ENCODE measurements around the gene ARHGDIB.

Gene ARHGDIB

GRCh38 chr12:14900521-14901227 lies 60.7 kb downstream of the ARHGDIB start:
- DNase-seq (ENCODE audit: low spot score) = no peak
- TF ChIP-seq, protein P1, sequence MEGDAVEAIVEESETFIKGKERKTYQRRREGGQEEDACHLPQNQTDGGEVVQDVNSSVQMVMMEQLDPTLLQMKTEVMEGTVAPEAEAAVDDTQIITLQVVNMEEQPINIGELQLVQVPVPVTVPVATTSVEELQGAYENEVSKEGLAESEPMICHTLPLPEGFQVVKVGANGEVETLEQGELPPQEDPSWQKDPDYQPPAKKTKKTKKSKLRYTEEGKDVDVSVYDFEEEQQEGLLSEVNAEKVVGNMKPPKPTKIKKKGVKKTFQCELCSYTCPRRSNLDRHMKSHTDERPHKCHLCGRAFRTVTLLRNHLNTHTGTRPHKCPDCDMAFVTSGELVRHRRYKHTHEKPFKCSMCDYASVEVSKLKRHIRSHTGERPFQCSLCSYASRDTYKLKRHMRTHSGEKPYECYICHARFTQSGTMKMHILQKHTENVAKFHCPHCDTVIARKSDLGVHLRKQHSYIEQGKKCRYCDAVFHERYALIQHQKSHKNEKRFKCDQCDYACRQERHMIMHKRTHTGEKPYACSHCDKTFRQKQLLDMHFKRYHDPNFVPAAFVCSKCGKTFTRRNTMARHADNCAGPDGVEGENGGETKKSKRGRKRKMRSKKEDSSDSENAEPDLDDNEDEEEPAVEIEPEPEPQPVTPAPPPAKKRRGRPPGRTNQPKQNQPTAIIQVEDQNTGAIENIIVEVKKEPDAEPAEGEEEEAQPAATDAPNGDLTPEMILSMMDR (IDR thresholded peaks at IDR 0.05; ENCODE audit: borderline replicate concordance, control extremely low read depth, extremely low read depth, insufficient read depth, missing control alignments) = no peak
- in situ Hi-C loops (cut with MboI; ENCODE audit: low sequenced_read_pairs, unreplicated experiment) = no loop called here

DNA sequence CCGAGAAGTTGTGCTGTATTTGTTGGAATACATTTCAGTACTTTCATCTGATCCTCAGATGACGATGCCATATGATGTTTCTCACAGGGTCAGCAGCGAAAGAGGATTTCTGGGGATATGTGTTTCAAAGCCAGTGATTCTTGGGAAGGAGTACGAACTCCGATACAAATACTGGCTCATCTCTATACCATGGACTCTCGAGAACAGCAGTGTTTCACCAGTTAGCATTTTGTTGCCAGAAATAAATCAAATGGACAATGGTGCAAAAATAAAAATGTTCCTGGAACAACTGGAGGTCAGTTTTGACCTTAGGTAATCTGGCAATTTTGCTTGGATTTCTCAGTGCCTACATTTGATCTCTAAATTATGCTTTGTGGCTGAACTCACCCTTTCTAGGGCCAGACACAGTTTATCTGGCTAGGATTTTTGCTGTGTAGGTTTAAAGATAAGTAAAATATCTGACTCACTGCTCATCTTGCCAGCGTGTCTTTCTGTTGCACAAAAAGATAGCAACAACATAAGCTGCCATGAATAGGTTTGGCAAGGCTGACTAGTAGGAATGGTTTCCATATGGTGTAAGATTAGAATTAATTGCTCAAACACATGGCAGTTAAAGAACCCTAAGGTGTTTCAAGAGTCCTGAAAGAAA lies 64.8 kb downstream of the ARHGDIB start:
- no peak for DNase-seq (ENCODE audit: low spot score)
- TF ChIP-seq, protein P1 (IDR thresholded peaks at IDR 0.05; ENCODE audit: borderline replicate concordance, control extremely low read depth, extremely low read depth, insufficient read depth, missing control alignments) = no peak
- in situ Hi-C loops (cut with MboI; ENCODE audit: low sequenced_read_pairs, unreplicated experiment) = no loop called here

DNA sequence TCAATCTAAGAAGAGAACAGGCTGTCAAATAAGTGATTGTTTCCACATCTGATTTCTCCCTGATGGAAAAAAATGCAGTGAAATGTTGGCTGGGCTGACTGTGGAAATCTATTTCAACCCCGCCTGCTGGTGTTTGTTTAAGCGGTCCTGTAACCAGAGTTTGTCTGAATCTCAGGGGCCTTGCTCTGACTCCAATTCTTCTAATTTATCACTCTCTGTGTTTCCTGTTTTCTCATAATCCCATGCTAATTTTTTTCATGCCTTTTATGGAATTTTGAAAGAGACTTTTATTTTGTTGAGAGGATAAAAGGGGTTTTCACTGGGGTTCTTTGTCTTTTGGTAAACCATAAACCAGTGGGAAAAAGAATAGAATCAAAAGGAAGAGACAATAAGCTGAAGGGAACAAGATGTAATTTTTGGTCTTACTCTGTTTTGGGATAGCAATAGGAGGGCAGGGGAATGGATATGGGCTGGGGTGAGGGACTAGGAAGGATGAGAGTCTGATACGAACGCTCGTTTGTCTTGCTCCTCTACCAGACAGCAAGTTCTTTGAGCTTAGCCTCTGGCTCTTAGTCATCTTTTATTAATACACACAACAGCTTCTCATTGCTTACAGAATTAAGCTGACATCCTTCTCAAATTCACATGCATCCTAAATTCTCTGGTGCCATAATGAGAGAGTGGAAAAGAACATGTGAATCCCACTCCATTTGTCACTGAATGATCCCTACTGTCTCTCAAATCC lies 67.7 kb downstream of the ARHGDIB start:
- DNase-seq (ENCODE audit: low spot score) = no peak
- in situ Hi-C loops (cut with MboI; ENCODE audit: low sequenced_read_pairs, unreplicated experiment) = no loop called here
- TF ChIP-seq, protein P1 (IDR thresholded peaks at IDR 0.05; ENCODE audit: borderline replicate concordance, control extremely low read depth, extremely low read depth, insufficient read depth, missing control alignments) = no peak

DNA sequence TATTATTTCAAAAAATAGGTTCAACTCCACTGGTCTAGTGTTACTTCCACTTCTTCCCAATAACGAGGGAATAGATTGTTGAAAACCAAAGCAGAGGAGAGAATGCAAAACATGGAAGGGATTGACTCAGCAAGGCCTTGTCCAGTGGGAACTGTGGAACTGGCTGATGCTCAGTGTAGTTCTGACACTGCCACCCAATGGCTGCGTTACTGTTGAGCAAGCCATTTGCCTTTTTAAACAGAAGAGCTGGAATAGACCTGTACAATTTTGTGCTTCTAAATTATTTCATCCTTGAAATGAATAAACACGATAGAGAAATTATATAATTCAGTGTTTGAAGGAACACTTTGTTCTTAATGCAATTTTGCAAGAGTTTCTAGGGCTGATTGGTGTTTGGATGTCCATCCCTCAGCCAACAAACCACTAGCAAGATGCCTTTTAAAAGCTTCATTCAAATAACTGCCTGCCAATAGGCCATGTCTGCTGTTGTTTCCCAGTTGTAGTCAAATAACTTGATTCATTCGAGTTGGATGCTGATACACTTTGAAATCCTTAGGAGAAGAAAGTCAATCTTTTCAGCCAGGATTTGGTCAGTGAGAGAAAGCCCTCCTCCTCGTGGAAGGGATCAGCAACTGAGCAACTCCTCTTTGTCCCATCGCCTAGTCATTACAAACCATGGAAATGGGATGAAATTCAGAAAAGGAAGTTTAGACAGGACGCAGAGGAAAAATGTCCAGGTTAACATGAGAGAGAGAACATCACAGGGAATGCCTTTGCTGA lies 68.5 kb downstream of the ARHGDIB start:
- TF ChIP-seq, protein P1 (IDR thresholded peaks at IDR 0.05; ENCODE audit: borderline replicate concordance, control extremely low read depth, extremely low read depth, insufficient read depth, missing control alignments) = no peak
- in situ Hi-C loops (cut with MboI; ENCODE audit: low sequenced_read_pairs, unreplicated experiment) = no loop called here
- DNase-seq (ENCODE audit: low spot score) = no peak
